Thyroid gland (tissue), 4 donors: ENCODE measurements around the gene FMN1. TPM values are rescaled to one million over a fixed set of nuclear protein-coding genes. Genes with fewer than 3 reads are reported as not detected.

Experiments
- DNase-seq, 2 donors: peaks; one replicate each; pipeline ENCODE4 v3.0.0-alpha.2; 2019
- H3K27ac ChIP-seq, 3 donors: fragments of 200-600 bp; sonication (generic); 1 replicate in 2 of 3; 2 replicates in 1 of 3; pipeline ENCODE4 v1.5.1; 2016 to 2019; ENCODE audit warnings: mild to moderate bottlenecking in 1 of 3, moderate library complexity in 1 of 3
- H3K27me3 ChIP-seq: fragments of 200-600 bp; sonication (generic); one replicate; pipeline ENCODE4 v1.5.1; 2019
- H3K36me3 ChIP-seq, 2 donors: fragments of 200-600 bp; sonication (generic); one replicate each; pipeline ENCODE4 v1.5.1; 2016 to 2019
- H3K4me1 ChIP-seq, 2 donors: fragments of 200-600 bp; sonication (generic); one replicate each; pipeline ENCODE4 v1.5.1; 2017 to 2019
- H3K4me3 ChIP-seq, 3 donors: fragments of 200-600 bp; sonication (generic); replicated peaks in 1 of 3; 1 replicate in 2 of 3; 2 replicates in 1 of 3; pipeline ENCODE4 v1.5.1; 2016; ENCODE audit warnings: mild to moderate bottlenecking in 1 of 3
- H3K9me3 ChIP-seq: fragments of 200-600 bp; sonication (generic); one replicate; pipeline ENCODE4 v1.5.1; 2017
- CTCF ChIP-seq, 6 experiments: fragments of 200-600 bp in 3 of 6; fragments of 450-650 bp in 3 of 6; sonication (generic) in 3 of 6; IDR thresholded peaks; one replicate each; pipeline ENCODE4 v1.5.1; 2016 to 2019; ENCODE audit warnings: antibody characterized with exemption in 6 of 6, mild to moderate bottlenecking in 2 of 6, inconsistent platforms in 1 of 6, moderate library complexity in 1 of 6
- POLR2A ChIP-seq, 2 donors: fragments of 450-650 bp; IDR thresholded peaks; one replicate each; pipeline ENCODE4 v1.6.1; 2017; ENCODE audit warnings: antibody characterized with exemption in 2 of 2, mild to moderate bottlenecking in 2 of 2, moderate library complexity in 1 of 2
- WGBS, 2 donors: methylation state at CpG; one replicate each; pipeline ENCODE4 v1.1.5; 2017; 5-methylcytosine and 5-hydroxymethylcytosine counted together
- intact Hi-C: fragments of 100-400 bp; cut with DNase I; formaldehyde crosslinking; loops from one replicate; pipeline ENCODE4 v1.15.1; 2023
- total RNA-seq, 4 donors: library from RNA; depleted of rRNA; stranded (reverse); fragments of >200 nt; gene quantifications; one replicate each; pipeline ENCODE4 v1.2.3, GENCODE V29; 2016

FMN1 gene
- total RNA-seq, 4 donors from 2014 or later: 13.8 to 28.3 (median 22.5) TPM

- no peak for TF ChIP-seq CTCF (IDR thresholded peaks at IDR 0.05)
- no peak for TF ChIP-seq POLR2A (IDR thresholded peaks at IDR 0.05)
- WGBS, 2 donors: 89 to 93% methylated on average over 5 of the region's 5 CpGs
- Histone ChIP-seq H3K9me3 (no peaks in the 10 kb centered on the region), H3K27me3 (no peaks in the 10 kb centered on the region), H3K4me3 (no peak overlapping the region), H3K4me1 (no peaks in the 10 kb centered on the region), H3K27ac (no peak overlapping the region), H3K36me3 (no peaks in the 10 kb centered on the region)
- intact Hi-C loops: no loop called here
- DNase-seq: no peak
Observed at GRCh38 chr15:32885713-32886112, 308.8 kb downstream of the FMN1 start.

GRCh38 chr15:32884146-32884545, 310.4 kb downstream of the FMN1 start:
- no peaks in the 10 kb centered on the region for H3K27me3 ChIP-seq
- H3K27ac ChIP-seq: no peak overlapping the region
- TF ChIP-seq POLR2A (IDR thresholded peaks at IDR 0.05) (no peak), CTCF (IDR thresholded peaks at IDR 0.05) (no peak)
- peak; percentile 8 to 22 for DNase-seq
- intact Hi-C loops: no loop called here
- no peaks in the 10 kb centered on the region for H3K4me1 ChIP-seq
- no peaks in the 10 kb centered on the region for H3K36me3 ChIP-seq
- no peaks in the 10 kb centered on the region for H3K9me3 ChIP-seq
- WGBS, 2 donors: 44 to 48% methylated on average over 6 of the region's 6 CpGs
- H3K4me3 ChIP-seq: no peak overlapping the region

- Histone ChIP-seq H3K4me3 (no peak overlapping the region), H3K4me1 (no peaks in the 10 kb centered on the region), H3K27me3 (no peaks in the 10 kb centered on the region), H3K27ac (no peak overlapping the region), H3K36me3 (no peaks in the 10 kb centered on the region), H3K9me3 (no peaks in the 10 kb centered on the region)
- DNase-seq: no peak
- intact Hi-C loops: no loop called here
- WGBS, 2 donors: 66 to 93% methylated on average over 4 of the region's 4 CpGs
- TF ChIP-seq POLR2A (IDR thresholded peaks at IDR 0.05): no peak
- no peak for TF ChIP-seq CTCF (IDR thresholded peaks at IDR 0.05)
Observed at GRCh38 chr15:32882955-32883354, 311.6 kb downstream of the FMN1 start.

- Histone ChIP-seq H3K4me1 (no peaks in the 10 kb centered on the region), H3K4me3 (no peak overlapping the region), H3K9me3 (no peaks in the 10 kb centered on the region), H3K36me3 (no peaks in the 10 kb centered on the region), H3K27ac (no peak overlapping the region), H3K27me3 (no peaks in the 10 kb centered on the region)
- intact Hi-C loops: no loop called here
- DNase-seq: no peak
- TF ChIP-seq POLR2A (IDR thresholded peaks at IDR 0.05) (no peak), CTCF (IDR thresholded peaks at IDR 0.05) (no peak)
- 90 to 97% methylated on average over 1 of the region's 1 CpG for WGBS, 2 donors
Observed at GRCh38 chr15:32881528-32881927, 313.0 kb downstream of the FMN1 start.

- intact Hi-C loops: no loop called here
- H3K36me3 ChIP-seq: no peaks in the 10 kb centered on the region
- no peak overlapping the region for H3K27ac ChIP-seq
- H3K27me3 ChIP-seq: no peaks in the 10 kb centered on the region
- H3K9me3 ChIP-seq: no peaks in the 10 kb centered on the region
- no peak overlapping the region for H3K4me3 ChIP-seq
- no peaks in the 10 kb centered on the region for H3K4me1 ChIP-seq
- TF ChIP-seq CTCF (IDR thresholded peaks at IDR 0.05) (no peak), POLR2A (IDR thresholded peaks at IDR 0.05) (no peak)
- DNase-seq: no peak
Observed at GRCh38 chr15:32880642-32881041, 313.9 kb downstream of the FMN1 start.
